Stimulated activated CD8-positive, alpha-beta memory T cell treated with anti-CD3 and anti-CD28 coated beads, Interleukin-15, amount 100 ng/mL, for 4 hours (primary cell): ENCODE results near the gene RPS27A.
"Not testable (repeated sequence)": the region's sequence is repeated elsewhere in the genome, so short reads cannot be mapped to it uniquely, and the experiment has no call there.

Experiments
- DNase-seq, 2 donors: peaks; one replicate each; pipeline ENCODE4 v3.0.0-alpha.2; 2020; ENCODE audit warnings: low read depth in 2 of 2

RPS27A gene

GRCh38 chr2:55239656-55240222 is 7.3 kb downstream of the RPS27A start:
- DNase-seq = no peak

- DNase-seq = not testable (repeated sequence)
Measured at GRCh38 chr2:55241582-55241981, 9.1 kb downstream of the RPS27A start.

GRCh38 chr2:55242617-55243016 is 10.1 kb downstream of the RPS27A start:
- no peak for DNase-seq

DNA sequence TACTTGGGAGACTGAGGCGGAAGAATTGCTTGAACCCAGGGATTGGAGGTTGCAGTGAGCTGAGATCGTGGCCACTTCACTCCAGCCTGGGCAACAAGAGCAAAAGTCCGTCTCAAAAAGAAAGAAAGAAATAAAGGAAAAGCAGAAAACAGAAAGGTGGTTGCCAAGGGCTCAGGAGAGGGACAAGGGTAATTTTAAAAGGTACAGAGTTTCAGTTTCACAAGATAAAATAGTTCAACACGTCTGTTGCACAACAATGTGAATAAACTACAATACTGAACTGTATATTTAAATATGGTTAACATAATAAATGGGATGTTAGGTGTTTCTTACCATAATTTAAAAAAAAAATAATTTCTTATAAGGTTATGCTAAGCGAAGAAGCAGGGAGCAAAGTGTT is 12.9 kb downstream of the RPS27A start:
- DNase-seq = no peak

- DNase-seq = no peak
Measured at GRCh38 chr2:55247025-55247424, 14.5 kb downstream of the RPS27A start.

- no peak for DNase-seq
Measured at GRCh38 chr2:55252832-55253231, 20.3 kb downstream of the RPS27A start.

DNA sequence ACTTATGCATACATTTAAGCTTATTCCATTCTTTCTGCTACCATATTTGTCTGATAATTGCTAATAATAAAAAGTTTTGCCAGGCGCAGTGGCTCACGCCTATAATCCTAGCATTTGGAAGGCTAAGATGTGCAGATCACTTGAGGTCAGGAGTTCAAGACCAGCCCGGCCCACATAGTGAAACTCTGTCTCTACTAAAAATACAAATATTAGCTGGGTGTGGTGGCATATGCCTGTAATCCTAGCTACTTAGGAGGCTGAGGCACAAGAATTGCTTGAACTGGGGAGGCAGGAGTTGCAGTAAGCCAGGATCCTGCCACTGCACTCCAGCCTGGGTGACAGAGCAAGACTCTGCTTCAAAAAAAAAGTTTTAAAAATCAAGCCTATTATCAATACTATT is 27.1 kb downstream of the RPS27A start:
- not testable (repeated sequence) for DNase-seq

DNA sequence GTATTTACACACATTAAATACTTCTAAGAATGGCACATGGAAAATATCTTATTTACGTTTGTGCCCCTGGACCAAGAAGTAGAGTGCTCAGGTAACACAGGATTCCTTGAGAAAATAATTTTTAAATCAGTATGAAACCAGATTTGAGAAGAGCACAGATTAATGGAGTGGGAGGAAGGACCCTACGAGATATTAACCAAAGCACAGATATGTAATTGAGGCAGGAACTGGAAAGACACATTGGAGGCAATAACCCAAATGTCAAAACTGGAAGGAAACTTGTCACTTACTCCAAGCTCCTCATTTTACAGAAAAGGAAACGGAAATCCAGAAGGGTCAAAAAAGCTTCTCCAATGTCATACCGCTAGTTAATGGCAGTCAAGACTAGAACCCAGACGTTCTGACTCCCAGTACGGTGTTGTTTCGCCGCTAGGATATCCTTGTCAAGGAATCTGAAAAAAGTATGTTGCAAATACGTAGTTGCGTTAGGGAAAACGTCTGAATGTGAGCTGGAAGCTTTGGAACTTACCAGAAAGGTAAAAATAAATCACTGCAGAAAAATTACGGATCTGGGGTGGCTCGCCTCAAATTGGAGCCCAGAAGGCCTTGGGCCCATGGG is 35.9 kb downstream of the RPS27A start:
- no peak for DNase-seq

GRCh38 chr2:55268907-55269644 is 36.6 kb downstream of the RPS27A start, which contains the start of gene MTIF2:
TSS of gene MTIF2 (minus strand) at chr2:55269231. CDS start at chr2:55263858, 5,373 bp downstream.
- DNase-seq = peak; percentile 73 to 76

DNA sequence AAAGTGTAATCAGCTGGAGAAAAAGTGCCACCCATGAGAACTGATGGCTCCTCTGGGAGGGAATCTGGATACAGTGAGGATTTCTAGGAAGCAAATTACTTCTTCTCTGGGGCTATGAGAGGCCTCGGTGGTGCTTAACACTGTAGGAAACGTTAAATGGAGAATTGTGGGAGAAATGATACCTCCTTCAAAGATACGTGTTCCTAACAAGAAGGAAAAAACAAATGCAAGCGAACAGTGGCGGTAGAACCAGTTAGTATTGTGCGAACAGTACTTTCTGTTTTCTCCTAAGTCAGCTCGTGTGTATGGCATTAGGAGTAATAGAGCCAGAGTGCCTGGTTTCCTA is 37.1 kb downstream of the RPS27A start:
- no peak for DNase-seq

DNA sequence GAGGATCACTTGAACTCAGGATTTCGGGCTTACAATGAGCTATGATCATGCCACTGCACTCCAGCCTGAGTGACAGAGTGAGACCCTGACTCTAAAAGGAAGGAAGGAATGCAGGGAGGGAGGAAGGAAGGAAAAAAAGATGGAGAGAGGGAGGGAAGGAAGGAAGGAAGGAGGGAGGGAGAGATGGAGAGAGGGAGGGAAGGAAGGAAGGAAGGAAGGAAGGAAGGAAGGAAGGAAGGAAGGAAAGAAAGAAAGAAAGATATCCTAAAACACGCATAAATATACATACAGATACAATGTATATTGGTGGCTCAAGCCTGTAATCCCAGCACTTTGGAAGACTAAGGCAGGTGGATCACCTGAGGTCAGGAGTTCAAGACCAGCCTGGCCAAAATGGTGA is 41.9 kb downstream of the RPS27A start:
- not testable (repeated sequence) for DNase-seq

GRCh38 chr2:55277310-55277709 is 44.8 kb downstream of the RPS27A start:
- DNase-seq = no peak

DNA sequence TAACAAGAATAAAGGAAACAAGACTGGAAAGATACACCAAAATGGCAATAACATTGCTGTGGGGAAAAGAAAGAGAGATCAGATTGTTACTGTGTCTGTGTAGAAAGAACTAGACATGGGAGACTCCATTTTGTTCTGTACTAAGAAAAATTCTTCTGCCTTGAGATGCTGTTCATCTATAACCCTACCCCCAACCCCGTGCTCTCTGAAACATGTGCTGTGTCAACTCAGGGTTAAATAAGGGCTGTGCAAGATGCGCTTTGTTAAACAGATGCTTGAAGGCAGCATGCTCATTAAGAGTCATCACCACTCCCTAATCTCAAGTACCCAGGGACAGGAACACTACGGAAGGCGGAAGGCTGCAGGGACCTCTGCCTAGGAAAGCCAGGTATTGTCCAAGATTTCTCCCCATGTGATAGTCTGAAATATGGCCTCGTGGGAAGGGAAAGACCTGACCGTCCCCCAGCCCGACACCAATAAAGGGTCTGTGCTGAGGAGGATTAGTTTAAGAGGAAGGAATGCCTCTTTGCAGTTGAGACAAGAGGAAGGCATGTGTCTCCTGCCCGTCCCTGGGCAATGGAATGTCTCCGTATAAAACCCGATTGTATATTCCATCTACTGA is 46.8 kb downstream of the RPS27A start:
- not testable (repeated sequence) for DNase-seq

- not testable (repeated sequence) for DNase-seq
Measured at GRCh38 chr2:55279859-55280424, 47.5 kb downstream of the RPS27A start.

GRCh38 chr2:55280851-55281546 is 48.5 kb downstream of the RPS27A start:
- DNase-seq = not testable (repeated sequence)

- DNase-seq = peak; percentile 68 to 70
Measured at GRCh38 chr2:55282110-55282917, 49.8 kb downstream of the RPS27A start.

GRCh38 chr2:55283083-55283482 is 50.6 kb downstream of the RPS27A start:
- no peak for DNase-seq
